Activated T-helper 1 cell treated with anti-CD3 and anti-CD28 coated beads, Interleukin-12 subunit alpha, Interleukin-12 subunit beta, Interleukin-2, Interleukin-4 antibody, amounts not matched to agents 30 ng/mL and 10 ng/mL and 1 ng/mL, durations not matched to agents 14 hours and 24 hours and 36 hours (primary cell): Measurements from ENCODE around the gene ZNF148. TPM values are rescaled to one million over a fixed set of nuclear protein-coding genes. Genes with fewer than 3 reads are reported as not detected.
"Not testable (repeated sequence)": the region's sequence is repeated elsewhere in the genome, so short reads cannot be mapped to it uniquely, and the experiment has no call there.

Source experiments
- DNase-seq: peaks from one replicate; pipeline ENCODE4 v3.0.0; 2021; ENCODE audit warnings: low spot score
- H3K27ac Mint-ChIP-seq: one replicate; pipeline ENCODE4 v1.8.0; 2021; ENCODE audit warnings: mild to moderate bottlenecking, mixed read lengths
- H3K27me3 Mint-ChIP-seq: one replicate; pipeline ENCODE4 v1.8.0; 2022; ENCODE audit warnings: mild to moderate bottlenecking, moderate library complexity, mixed read lengths; ENCODE audit not compliant: insufficient read depth
- H3K36me3 Mint-ChIP-seq: one replicate; pipeline ENCODE4 v1.8.0; 2021; ENCODE audit warnings: low read depth, mixed read lengths
- H3K4me1 Mint-ChIP-seq: one replicate; pipeline ENCODE4 v1.8.0; 2021; ENCODE audit warnings: low read depth, mixed read lengths
- H3K4me3 Mint-ChIP-seq: one replicate; pipeline ENCODE4 v1.8.0; 2021; ENCODE audit warnings: mild to moderate bottlenecking, moderate library complexity, mixed read lengths
- H3K9me3 Mint-ChIP-seq: one replicate; pipeline ENCODE4 v1.8.0; 2021; ENCODE audit warnings: mixed read lengths
- intact Hi-C: fragments of 100-400 bp; cut with micrococcal nuclease; formaldehyde crosslinking; loops from one replicate; pipeline ENCODE4 v1.15.1; 2024
- total RNA-seq: library from RNA; stranded (reverse); gene quantifications from 2 replicates; pipeline ENCODE4 v1.2.3, GENCODE V29; 2022

The ZNF148 gene
- total RNA-seq, 1 donor from 2014 or later, result 34.7 TPM

GRCh38 chr3:125343367-125343766 is 31.8 kb downstream of the ZNF148 start:
- H3K27me3 Mint-ChIP-seq, H3K4me3 Mint-ChIP-seq, DNase-seq, H3K27ac Mint-ChIP-seq, intact Hi-C loops: not testable (repeated sequence)
- peaks cover 30% of the 10 kb centered on the region for H3K36me3 Mint-ChIP-seq
- H3K9me3 Mint-ChIP-seq, result peaks cover 35% of the 10 kb centered on the region
- H3K4me1 Mint-ChIP-seq, result peaks cover 14% of the 10 kb centered on the region

DNA sequence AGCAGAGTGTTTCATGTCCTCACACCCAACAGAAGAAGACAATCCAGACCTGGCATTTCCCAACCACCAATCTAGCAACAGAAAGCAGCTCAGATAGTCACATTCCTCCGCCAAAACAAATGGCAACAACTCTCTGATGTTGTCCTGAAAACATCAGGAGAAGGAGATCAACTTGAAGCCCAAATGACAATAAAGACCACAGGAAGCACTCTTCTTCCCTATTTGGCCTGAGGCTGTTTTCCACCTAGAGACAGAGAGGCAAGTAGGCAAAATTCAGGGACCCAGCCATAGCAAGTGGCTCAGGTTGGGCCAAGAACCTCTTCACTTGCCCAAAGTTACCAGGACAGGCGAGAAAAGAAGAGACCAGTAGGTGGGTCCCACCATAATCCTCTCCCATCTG is 35.0 kb downstream of the ZNF148 start:
- H3K4me3 Mint-ChIP-seq, result no peak overlapping the region
- H3K9me3 Mint-ChIP-seq, result peaks cover 17% of the 10 kb centered on the region
- no peak for DNase-seq
- no peaks in the 10 kb centered on the region for H3K27me3 Mint-ChIP-seq
- no peak overlapping the region for H3K27ac Mint-ChIP-seq
- peaks cover 17% of the 10 kb centered on the region for H3K36me3 Mint-ChIP-seq
- H3K4me1 Mint-ChIP-seq, result peaks cover 13% of the 10 kb centered on the region
- intact Hi-C loops, result no loop called here

GRCh38 chr3:125337506-125337905 is 37.6 kb downstream of the ZNF148 start:
- DNase-seq, result no peak
- peaks cover 11% of the 10 kb centered on the region for H3K36me3 Mint-ChIP-seq
- H3K4me1 Mint-ChIP-seq, result peaks cover 19% of the 10 kb centered on the region
- no peaks in the 10 kb centered on the region for H3K27me3 Mint-ChIP-seq
- no peak overlapping the region for H3K4me3 Mint-ChIP-seq
- H3K27ac Mint-ChIP-seq, result no peak overlapping the region
- intact Hi-C loops, result no loop called here
- H3K9me3 Mint-ChIP-seq, result peaks cover 10% of the 10 kb centered on the region

- H3K27ac Mint-ChIP-seq, result no peak overlapping the region
- intact Hi-C loops, result no loop called here
- no peak overlapping the region for H3K4me3 Mint-ChIP-seq
- H3K9me3 Mint-ChIP-seq, result peaks cover 4% of the 10 kb centered on the region
- no peaks in the 10 kb centered on the region for H3K27me3 Mint-ChIP-seq
- H3K4me1 Mint-ChIP-seq, result peaks cover 24% of the 10 kb centered on the region
- DNase-seq, result no peak
- H3K36me3 Mint-ChIP-seq, result peaks cover 16% of the 10 kb centered on the region
Observed at GRCh38 chr3:125334675-125335560, 40.2 kb downstream of the ZNF148 start.

- Mint-ChIP-seq H3K36me3 (peaks cover 13% of the 10 kb centered on the region), H3K4me3 (no peak overlapping the region), H3K27me3 (no peaks in the 10 kb centered on the region), H3K27ac (no peak overlapping the region), H3K9me3 (peaks cover 4% of the 10 kb centered on the region), H3K4me1 (peaks cover 19% of the 10 kb centered on the region)
- intact Hi-C loops, result loop anchor here (2.0 kb wide), 1 partner anchor 74 kb away; no protein-coding TSS in a partner anchor
- DNase-seq, result no peak
Observed at GRCh38 chr3:125332504-125332903, 42.6 kb downstream of the ZNF148 start.

GRCh38 chr3:125331243-125331642 is 43.9 kb downstream of the ZNF148 start:
- intact Hi-C loops, result no loop called here
- H3K4me3 Mint-ChIP-seq, result no peak overlapping the region
- peaks cover 4% of the 10 kb centered on the region for H3K9me3 Mint-ChIP-seq
- H3K36me3 Mint-ChIP-seq, result peaks cover 21% of the 10 kb centered on the region
- H3K27ac Mint-ChIP-seq, result no peak overlapping the region
- H3K27me3 Mint-ChIP-seq, result no peaks in the 10 kb centered on the region
- DNase-seq, result no peak
- peaks cover 19% of the 10 kb centered on the region for H3K4me1 Mint-ChIP-seq

GRCh38 chr3:125326957-125327356 is 48.2 kb downstream of the ZNF148 start:
- Mint-ChIP-seq H3K27me3 (no peaks in the 10 kb centered on the region), H3K27ac (no peak overlapping the region), H3K4me3 (no peak overlapping the region), H3K36me3 (peaks cover 25% of the 10 kb centered on the region), H3K4me1 (peaks cover 21% of the 10 kb centered on the region), H3K9me3 (peaks cover 3% of the 10 kb centered on the region)
- no peak for DNase-seq
- intact Hi-C loops, result no loop called here

DNA sequence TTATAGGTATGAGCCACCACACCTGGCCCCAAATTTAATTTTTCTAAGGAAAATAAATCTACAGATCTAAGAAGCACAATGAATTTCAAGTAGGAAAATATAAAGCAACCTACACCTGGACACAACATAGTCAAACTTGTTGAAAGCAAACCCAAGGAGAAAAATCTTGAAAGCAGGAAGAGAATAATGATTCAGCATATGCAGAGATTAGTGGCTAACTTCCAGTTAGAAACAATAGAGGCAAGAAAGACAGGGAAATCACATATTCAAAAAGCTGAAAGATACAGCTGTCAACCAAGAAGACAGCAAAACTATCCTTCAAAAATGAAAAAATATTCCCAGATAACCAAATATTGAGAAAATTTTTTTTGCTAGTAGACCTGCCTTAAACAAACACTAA is 49.4 kb downstream of the ZNF148 start:
- H3K4me1 Mint-ChIP-seq, result peaks cover 16% of the 10 kb centered on the region
- peaks cover 21% of the 10 kb centered on the region for H3K36me3 Mint-ChIP-seq
- H3K27ac Mint-ChIP-seq, result no peak overlapping the region
- DNase-seq, result no peak
- no peak overlapping the region for H3K4me3 Mint-ChIP-seq
- H3K27me3 Mint-ChIP-seq, result no peaks in the 10 kb centered on the region
- intact Hi-C loops, result no loop called here
- H3K9me3 Mint-ChIP-seq, result peaks cover 3% of the 10 kb centered on the region

GRCh38 chr3:125324341-125324740 is 50.8 kb downstream of the ZNF148 start:
- peaks cover 16% of the 10 kb centered on the region for H3K4me1 Mint-ChIP-seq
- intact Hi-C loops, result no loop called here

GRCh38 chr3:125322917-125323316 is 52.2 kb downstream of the ZNF148 start:
- no peak for DNase-seq
- Mint-ChIP-seq H3K4me1 (peaks cover 23% of the 10 kb centered on the region), H3K36me3 (peaks cover 23% of the 10 kb centered on the region), H3K27ac (no peak overlapping the region), H3K4me3 (no peak overlapping the region), H3K27me3 (no peaks in the 10 kb centered on the region), H3K9me3 (peaks cover 3% of the 10 kb centered on the region)
- intact Hi-C loops, result no loop called here

More at GRCh38 chr3:125324341-125324740, 50.8 kb downstream of the ZNF148 start:
- no peak for DNase-seq
- peaks cover 21% of the 10 kb centered on the region for H3K36me3 Mint-ChIP-seq
- H3K27ac Mint-ChIP-seq, result no peak overlapping the region
- H3K27me3 Mint-ChIP-seq, result no peaks in the 10 kb centered on the region
- peaks cover 3% of the 10 kb centered on the region for H3K9me3 Mint-ChIP-seq
- H3K4me3 Mint-ChIP-seq, result no peak overlapping the region

DNA sequence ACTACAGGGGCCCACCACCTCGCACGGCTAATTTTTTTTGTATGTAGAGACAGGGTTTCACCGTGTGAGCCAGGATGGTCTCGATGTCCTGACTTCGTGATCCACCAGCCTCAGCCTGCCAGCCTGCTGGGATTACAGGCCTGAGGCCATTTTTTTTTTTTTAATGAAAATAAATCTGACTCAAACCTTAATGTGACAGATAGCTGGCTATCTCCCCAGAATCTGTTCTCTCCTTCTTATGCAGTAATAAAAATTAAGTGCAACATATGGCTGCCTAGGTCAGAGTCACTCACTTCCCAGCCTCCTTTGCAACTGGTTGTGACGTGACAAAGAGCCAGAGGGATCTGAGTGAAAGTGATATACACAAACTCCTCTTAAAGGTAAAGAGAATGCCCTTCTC is 53.0 kb downstream of the ZNF148 start:
- no peak overlapping the region for H3K4me3 Mint-ChIP-seq
- H3K36me3 Mint-ChIP-seq, result peaks cover 20% of the 10 kb centered on the region
- H3K27me3 Mint-ChIP-seq, result no peaks in the 10 kb centered on the region
- DNase-seq, result no peak
- H3K27ac Mint-ChIP-seq, result no peak overlapping the region
- intact Hi-C loops, result no loop called here
- peaks cover 21% of the 10 kb centered on the region for H3K4me1 Mint-ChIP-seq
- H3K9me3 Mint-ChIP-seq, result peaks cover 3% of the 10 kb centered on the region

- H3K9me3 Mint-ChIP-seq, result no peaks in the 10 kb centered on the region
- intact Hi-C loops, result no loop called here
- H3K27me3 Mint-ChIP-seq, result no peaks in the 10 kb centered on the region
- H3K36me3 Mint-ChIP-seq, result peaks cover 24% of the 10 kb centered on the region
- H3K27ac Mint-ChIP-seq, result no peak overlapping the region
- peaks cover 24% of the 10 kb centered on the region for H3K4me1 Mint-ChIP-seq
- DNase-seq, result no peak
- no peak overlapping the region for H3K4me3 Mint-ChIP-seq
Observed at GRCh38 chr3:125319765-125320164, 55.4 kb downstream of the ZNF148 start.

GRCh38 chr3:125318871-125319270 is 56.3 kb downstream of the ZNF148 start:
- Mint-ChIP-seq H3K27ac (no peak overlapping the region), H3K4me3 (no peak overlapping the region), H3K4me1 (peaks cover 16% of the 10 kb centered on the region), H3K9me3 (no peaks in the 10 kb centered on the region), H3K27me3 (no peaks in the 10 kb centered on the region), H3K36me3 (peaks cover 25% of the 10 kb centered on the region)
- DNase-seq, result no peak
- intact Hi-C loops, result no loop called here
